HepG2 (cell line): ENCODE measurements around the gene SLC22A7. TPM values are rescaled to one million over a fixed set of nuclear protein-coding genes. Genes with fewer than 3 reads are reported as not detected.

Experiments
- AKAP8 ChIP-seq: sonication (generic); formaldehyde crosslinking; IDR thresholded peaks from 2 replicates; pipeline ENCODE4 v1.5.1; 2020; ENCODE audit warnings: mild to moderate bottlenecking, missing genetic modification reagents
- CEBPB ChIP-seq: IDR thresholded peaks from 2 replicates; pipeline ENCODE4 v1.6.1; 2011; ENCODE audit warnings: low read depth, low read length, improper control_type of control experiment, borderline replicate concordance
- GABPA ChIP-seq, 2 experiments: IDR thresholded peaks; 2 replicates each; pipeline ENCODE4 v1.6.1; 2011 to 2016; ENCODE audit warnings: low read depth in 2 of 2, low read length in 1 of 2, missing biosample characterization in 1 of 2, missing genetic modification characterization in 1 of 2
- GTF2F1 ChIP-seq: fragments of 150-350 bp; IDR thresholded peaks from 2 replicates; pipeline ENCODE4 v1.6.1; 2014; ENCODE audit warnings: low read length
- HNF1B ChIP-seq: sonication (generic); formaldehyde crosslinking; IDR thresholded peaks from 2 replicates; pipeline ENCODE4 v1.5.1; 2020; ENCODE audit warnings: mild to moderate bottlenecking, moderate library complexity, missing genetic modification reagents
- HNRNPUL1 ChIP-seq: fragments of 200-400 bp; formaldehyde crosslinking; IDR thresholded peaks from 2 replicates; pipeline ENCODE4 v1.6.1; 2017; ENCODE audit warnings: low read depth, mild to moderate bottlenecking, low read length, moderate library complexity
- PATZ1 ChIP-seq: sonication (generic); formaldehyde crosslinking; IDR thresholded peaks from 2 replicates; pipeline ENCODE4 v1.4.0; 2020; ENCODE audit warnings: missing genetic modification reagents
- PHF21A ChIP-seq: sonication (generic); formaldehyde crosslinking; IDR thresholded peaks from 2 replicates; pipeline ENCODE4 v1.5.0; 2020; ENCODE audit warnings: mild to moderate bottlenecking, missing genetic modification reagents
- PRDM15 ChIP-seq: sonication (generic); formaldehyde crosslinking; IDR thresholded peaks from 2 replicates; pipeline ENCODE4 v1.4.0; 2020; ENCODE audit warnings: missing genetic modification reagents
- TIGD3 ChIP-seq: sonication (generic); formaldehyde crosslinking; IDR thresholded peaks from 2 replicates; pipeline ENCODE4 v1.5.1; 2020; ENCODE audit warnings: mild to moderate bottlenecking, missing genetic modification reagents, borderline replicate concordance
- ZBTB4 ChIP-seq: sonication (generic); formaldehyde crosslinking; IDR thresholded peaks from 2 replicates; pipeline ENCODE4 v1.4.0; 2020; ENCODE audit warnings: missing genetic modification reagents, mild to moderate bottlenecking, borderline replicate concordance
- ZMYM3 ChIP-seq: sonication (generic); formaldehyde crosslinking; IDR thresholded peaks from 2 replicates; pipeline ENCODE4 v1.5.1; 2020; ENCODE audit warnings: mild to moderate bottlenecking, missing genetic modification reagents
- ZMYM4 ChIP-seq: sonication (generic); formaldehyde crosslinking; IDR thresholded peaks from 2 replicates; pipeline ENCODE4 v1.8.1; 2023; ENCODE audit warnings: mild to moderate bottlenecking, missing genetic modification reagents
- ZNF577 ChIP-seq: sonication (generic); formaldehyde crosslinking; IDR thresholded peaks from 2 replicates; pipeline ENCODE4 v1.4.0; 2020; ENCODE audit warnings: mild to moderate bottlenecking, low read depth, missing genetic modification reagents, borderline replicate concordance
- ZNF629 ChIP-seq: sonication (generic); formaldehyde crosslinking; conservative IDR thresholded peaks from 2 replicates; pipeline ENCODE4 v1.5.0; 2020; ENCODE audit warnings: missing genetic modification reagents
- ZNF703 ChIP-seq: sonication (generic); formaldehyde crosslinking; IDR thresholded peaks from 2 replicates; pipeline ENCODE4 v1.5.1; 2020; ENCODE audit warnings: missing genetic modification reagents, mild to moderate bottlenecking, moderate library complexity, borderline replicate concordance
- polyA plus RNA-seq, 8 experiments: library from polyadenylated mRNA; depleted of rRNA in 3 of 8; stranded (reverse) in 7 of 8; unstranded in 1 of 8; fragments of >200 nt; fragmentation: Illumina TruSeq in 4 of 8; extraction: Trizol in 4 of 8; gene quantifications; 2 replicates each; pipeline versions ENCODE4 v1.2.1 to v1.2.3, GENCODE V29; 2011 to 2016; ENCODE audit warnings: low read depth in 4 of 8, missing spikeins in 1 of 8, mixed read lengths in 1 of 8; ENCODE audit not compliant: insufficient read depth in 1 of 8
- total RNA-seq, 5 experiments: library from RNA; depleted of rRNA; stranded (reverse); fragments of >200 nt; fragmentation: Illumina TruSeq; extraction: Trizol; gene quantifications; 2 replicates each; pipeline ENCODE4 v1.2.3, GENCODE V29; 2016; ENCODE audit warnings: low read depth in 1 of 5

The SLC22A7 gene
- total and polyA plus RNA-seq, 2 of the 13 experiments (the other 11 are each of a cell fraction or from before 2014, with no cell fraction given) = 5.3 to 22.6 TPM

- TF ChIP-seq ZBTB4 (CRISPR knock-in tag) = 0 out of 2 replicates have a peak, but pooled peaks have one; percentile 18
- TF ChIP-seq AKAP8 = no peak
- no peak for TF ChIP-seq TIGD3 (CRISPR knock-in tag)
- TF ChIP-seq ZMYM3 (CRISPR knock-in tag) = peak; percentile 82
- TF ChIP-seq ZNF577 (CRISPR knock-in tag) = no peak
- no peak for TF ChIP-seq ZNF703
- TF ChIP-seq HNF1B (CRISPR knock-in tag) = no peak
- TF ChIP-seq PRDM15 (CRISPR knock-in tag) = peak; percentile 29; the same call in 1 of the 2 replicates
- 0 out of 2 replicates have a peak, but pooled peaks have one; percentile 20 for TF ChIP-seq PHF21A (CRISPR knock-in tag)
- TF ChIP-seq ZMYM4 (CRISPR knock-in tag) = no peak
- TF ChIP-seq CEBPB = no peak
- no peak for TF ChIP-seq GABPA (IDR thresholded peaks at IDR 0.05; ENCODE audit: low read depth, low read length)
- peak; percentile 35; the same call in 1 of the 2 replicates for TF ChIP-seq GABPA (CRISPR knock-in tag; IDR thresholded peaks at IDR 0.05; ENCODE audit: low read depth)
- peak; percentile 94 for TF ChIP-seq ZNF629 (CRISPR knock-in tag)
- TF ChIP-seq GTF2F1 = no peak
- peak; percentile 44; the same call in 1 of the 2 replicates for TF ChIP-seq PATZ1
- no peak for TF ChIP-seq HNRNPUL1
Measured at GRCh38 chr6:43254138-43254817, 43.8 kb upstream of the SLC22A7 start (continued).
